Parathyroid adenoma (tissue), 2 donors: ENCODE measurements around the gene TSPAN6.

ENCODE experiments used
- H2AFZ ChIP-seq: fragments of 300-600 bp; sonication (generic); one replicate; pipeline ENCODE4 v1.7.0; 2017; ENCODE audit warnings: antibody characterized with exemption, mild to moderate bottlenecking
- H3K27ac ChIP-seq: fragments of 300-600 bp; sonication (generic); one replicate; pipeline ENCODE4 v1.7.0; 2017
- H3K27me3 ChIP-seq: fragments of 300-600 bp; sonication (generic); one replicate; pipeline ENCODE4 v1.7.0; 2017; ENCODE audit warnings: low read length; ENCODE audit not compliant: control insufficient read depth, insufficient read depth
- H3K36me3 ChIP-seq: fragments of 300-600 bp; sonication (generic); one replicate; pipeline ENCODE4 v1.7.0; 2017; ENCODE audit warnings: low read length; ENCODE audit not compliant: control insufficient read depth, insufficient read depth
- H3K4me1 ChIP-seq: fragments of 300-600 bp; sonication (generic); one replicate; pipeline ENCODE4 v1.7.0; 2017; ENCODE audit warnings: control low read depth
- H3K4me2 ChIP-seq: fragments of 300-600 bp; sonication (generic); one replicate; pipeline ENCODE4 v1.7.0; 2017; ENCODE audit warnings: low read length
- H3K4me3 ChIP-seq: fragments of 300-600 bp; sonication (generic); one replicate; pipeline ENCODE4 v1.7.0; 2017; ENCODE audit warnings: low read depth, low read length
- H3K79me2 ChIP-seq: fragments of 300-600 bp; sonication (generic); one replicate; pipeline ENCODE4 v1.7.0; 2017; ENCODE audit warnings: control low read depth
- H3K9ac ChIP-seq: fragments of 300-600 bp; sonication (generic); one replicate; pipeline ENCODE4 v1.7.0; 2017; ENCODE audit warnings: mild to moderate bottlenecking
- H3K9me3 ChIP-seq: fragments of 300-600 bp; sonication (generic); one replicate; pipeline ENCODE4 v1.7.0; 2017; ENCODE audit warnings: low read length; ENCODE audit not compliant: control insufficient read depth
- TF ChIP-seq, protein P1 (sequence below): fragments of 300-600 bp; sonication (generic); IDR thresholded peaks from one replicate; pipeline ENCODE4 v1.7.0; 2017; ENCODE audit warnings: antibody characterized with exemption, mild to moderate bottlenecking
- donor health status: primary hyperparathyroidism.

Gene TSPAN6

DNA sequence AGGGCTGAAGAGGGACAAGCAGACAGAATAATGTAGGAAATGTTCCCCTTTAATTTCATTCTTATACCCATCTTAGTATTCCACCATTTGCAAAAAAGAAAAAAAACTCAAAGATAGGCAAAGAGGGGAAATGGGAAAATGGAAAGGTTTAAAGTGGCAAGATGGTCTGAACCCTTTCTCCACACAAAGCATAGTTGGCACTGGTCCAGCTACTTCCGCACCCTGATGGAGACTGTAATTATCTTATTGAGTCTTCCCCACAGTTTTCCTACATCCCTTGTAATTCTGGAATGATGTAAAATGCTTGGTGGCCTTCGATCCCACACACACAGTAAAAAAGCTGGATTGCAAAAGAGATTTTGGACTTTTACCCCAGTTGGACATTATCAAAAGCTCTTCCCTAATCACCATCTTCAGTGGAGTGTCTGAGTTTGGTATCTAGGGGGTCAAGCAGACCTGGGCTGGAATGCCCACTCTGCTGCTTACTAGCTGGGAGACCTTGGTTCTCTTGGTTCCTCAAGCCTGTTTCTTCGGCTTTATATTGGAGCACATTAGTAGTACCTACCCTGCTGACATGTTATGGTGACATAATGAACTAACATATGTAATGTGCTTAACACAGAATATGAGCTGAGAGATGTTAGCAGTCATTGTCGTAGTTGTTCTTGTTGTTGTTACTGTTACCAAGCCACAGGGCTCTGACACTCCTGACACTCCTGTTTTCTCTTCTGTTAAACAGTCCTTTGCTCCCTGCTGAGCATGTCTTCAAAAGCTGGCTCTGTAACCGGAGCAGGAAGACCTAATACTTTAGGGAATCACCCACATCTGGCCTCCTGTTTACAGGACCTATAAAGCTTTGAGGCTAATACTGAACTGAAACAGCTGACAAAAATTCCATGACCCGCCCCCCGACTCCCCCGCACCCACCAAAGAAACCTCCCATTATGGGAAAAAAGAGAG is 12.1 kb upstream of the TSPAN6 start:
- TF ChIP-seq, protein P1, sequence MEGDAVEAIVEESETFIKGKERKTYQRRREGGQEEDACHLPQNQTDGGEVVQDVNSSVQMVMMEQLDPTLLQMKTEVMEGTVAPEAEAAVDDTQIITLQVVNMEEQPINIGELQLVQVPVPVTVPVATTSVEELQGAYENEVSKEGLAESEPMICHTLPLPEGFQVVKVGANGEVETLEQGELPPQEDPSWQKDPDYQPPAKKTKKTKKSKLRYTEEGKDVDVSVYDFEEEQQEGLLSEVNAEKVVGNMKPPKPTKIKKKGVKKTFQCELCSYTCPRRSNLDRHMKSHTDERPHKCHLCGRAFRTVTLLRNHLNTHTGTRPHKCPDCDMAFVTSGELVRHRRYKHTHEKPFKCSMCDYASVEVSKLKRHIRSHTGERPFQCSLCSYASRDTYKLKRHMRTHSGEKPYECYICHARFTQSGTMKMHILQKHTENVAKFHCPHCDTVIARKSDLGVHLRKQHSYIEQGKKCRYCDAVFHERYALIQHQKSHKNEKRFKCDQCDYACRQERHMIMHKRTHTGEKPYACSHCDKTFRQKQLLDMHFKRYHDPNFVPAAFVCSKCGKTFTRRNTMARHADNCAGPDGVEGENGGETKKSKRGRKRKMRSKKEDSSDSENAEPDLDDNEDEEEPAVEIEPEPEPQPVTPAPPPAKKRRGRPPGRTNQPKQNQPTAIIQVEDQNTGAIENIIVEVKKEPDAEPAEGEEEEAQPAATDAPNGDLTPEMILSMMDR = no peak
- H3K9ac ChIP-seq = no peak overlapping the region
- no peaks in the 10 kb centered on the region for H3K79me2 ChIP-seq
- no peaks in the 10 kb centered on the region for H3K4me1 ChIP-seq
- no peaks in the 10 kb centered on the region for H3K36me3 ChIP-seq
- no peak overlapping the region for H3K4me2 ChIP-seq
- no peak overlapping the region for H3K4me3 ChIP-seq
- no peak overlapping the region for H2AFZ ChIP-seq
- no peak overlapping the region for H3K27ac ChIP-seq
- H3K9me3 ChIP-seq = no peaks in the 10 kb centered on the region
- no peaks in the 10 kb centered on the region for H3K27me3 ChIP-seq

- Histone ChIP-seq H3K4me2 (no peak overlapping the region), H3K27ac (no peak overlapping the region), H3K4me1 (no peaks in the 10 kb centered on the region)
Observed at GRCh38 chrX:100647739-100648138, 11.1 kb upstream of the TSPAN6 start.

GRCh38 chrX:100647095-100647494 is 10.5 kb upstream of the TSPAN6 start:
- no peak overlapping the region for H3K27ac ChIP-seq
- H3K9ac ChIP-seq = no peak overlapping the region
- H3K4me1 ChIP-seq = no peaks in the 10 kb centered on the region
- H3K4me2 ChIP-seq = no peak overlapping the region
- no peaks in the 10 kb centered on the region for H3K27me3 ChIP-seq
- TF ChIP-seq, protein P1 = no peak
- H3K79me2 ChIP-seq = no peaks in the 10 kb centered on the region
- no peaks in the 10 kb centered on the region for H3K9me3 ChIP-seq
- H3K36me3 ChIP-seq = no peaks in the 10 kb centered on the region
- no peak overlapping the region for H3K4me3 ChIP-seq
- no peak overlapping the region for H2AFZ ChIP-seq

More at GRCh38 chrX:100647739-100648138, 11.1 kb upstream of the TSPAN6 start:
- no peak overlapping the region for H3K9ac ChIP-seq
- TF ChIP-seq, protein P1 = no peak
- H3K79me2 ChIP-seq = no peaks in the 10 kb centered on the region
- no peak overlapping the region for H3K4me3 ChIP-seq
- no peaks in the 10 kb centered on the region for H3K27me3 ChIP-seq
- H3K9me3 ChIP-seq = no peaks in the 10 kb centered on the region
- H2AFZ ChIP-seq = no peak overlapping the region
- no peaks in the 10 kb centered on the region for H3K36me3 ChIP-seq

GRCh38 chrX:100645106-100645505 is 8.5 kb upstream of the TSPAN6 start:
- H3K9ac ChIP-seq = no peak overlapping the region
- H3K27ac ChIP-seq = no peak overlapping the region
- H3K4me2 ChIP-seq = no peak overlapping the region
- H3K79me2 ChIP-seq = no peaks in the 10 kb centered on the region
- no peaks in the 10 kb centered on the region for H3K9me3 ChIP-seq
- no peaks in the 10 kb centered on the region for H3K4me1 ChIP-seq
- H3K4me3 ChIP-seq = no peak overlapping the region
- H3K36me3 ChIP-seq = no peaks in the 10 kb centered on the region
- TF ChIP-seq, protein P1 = no peak
- no peak overlapping the region for H2AFZ ChIP-seq
- H3K27me3 ChIP-seq = no peaks in the 10 kb centered on the region
